SK-N-SH (cell line): ENCODE measurements around the gene CHAT.

Source experiments
- EP300 ChIP-seq, 2 experiments: IDR thresholded peaks; 2 replicates each; pipeline versions ENCODE4 v1.4.0 to v1.6.1; 2012; ENCODE audit warnings: borderline replicate concordance in 1 of 2, low read depth in 1 of 2, low read length in 1 of 2
- FOXM1 ChIP-seq: IDR thresholded peaks from 2 replicates; pipeline ENCODE4 v1.4.0; 2012; ENCODE audit warnings: low read depth, mild to moderate bottlenecking
- GATA2 ChIP-seq: sonication (generic); formaldehyde crosslinking; IDR thresholded peaks from 2 replicates; pipeline ENCODE4 v1.5.0; 2020; ENCODE audit warnings: mild to moderate bottlenecking, missing genetic modification reagents
- JUND ChIP-seq: IDR thresholded peaks from 2 replicates; pipeline ENCODE4 v1.4.0; 2012
- POLR2AphosphoS5 ChIP-seq: IDR thresholded peaks from 2 replicates; pipeline ENCODE4 v1.6.1; 2012; ENCODE audit warnings: low read depth, low read length
- RAD21 ChIP-seq: IDR thresholded peaks from 2 replicates; pipeline ENCODE4 v1.6.1; 2012; ENCODE audit warnings: mild to moderate bottlenecking, low read length
- RCOR1 ChIP-seq: fragments of 150-350 bp; IDR thresholded peaks from 2 replicates; pipeline ENCODE4 v1.6.1; 2017; ENCODE audit warnings: antibody characterized with exemption, low read length
- RFX5 ChIP-seq: IDR thresholded peaks from 2 replicates; pipeline ENCODE4 v1.6.1; 2012; ENCODE audit warnings: mild to moderate bottlenecking, improper control_type of control experiment, low read length
- YY1 ChIP-seq: IDR thresholded peaks from 2 replicates; pipeline ENCODE4 v1.4.0; 2012; ENCODE audit warnings: low read depth, mild to moderate bottlenecking
- TF ChIP-seq, protein P1 (sequence below): IDR thresholded peaks from 2 replicates; pipeline ENCODE4 v1.6.1; 2012; ENCODE audit warnings: mild to moderate bottlenecking, low read depth, low read length, moderate library complexity
- TF ChIP-seq, protein P2 (sequence below): fragments of 200-600 bp; sonication (generic); IDR thresholded peaks from 2 replicates; pipeline ENCODE4 v1.6.1; 2017; ENCODE audit warnings: antibody characterized with exemption, mild to moderate bottlenecking, moderate library complexity
- TF ChIP-seq, protein P3 (sequence below): fragments of 150-350 bp; IDR thresholded peaks from 2 replicates; pipeline ENCODE4 v1.6.1; 2017; ENCODE audit warnings: antibody characterized with exemption, low read length, low read depth, borderline replicate concordance

DNA sequence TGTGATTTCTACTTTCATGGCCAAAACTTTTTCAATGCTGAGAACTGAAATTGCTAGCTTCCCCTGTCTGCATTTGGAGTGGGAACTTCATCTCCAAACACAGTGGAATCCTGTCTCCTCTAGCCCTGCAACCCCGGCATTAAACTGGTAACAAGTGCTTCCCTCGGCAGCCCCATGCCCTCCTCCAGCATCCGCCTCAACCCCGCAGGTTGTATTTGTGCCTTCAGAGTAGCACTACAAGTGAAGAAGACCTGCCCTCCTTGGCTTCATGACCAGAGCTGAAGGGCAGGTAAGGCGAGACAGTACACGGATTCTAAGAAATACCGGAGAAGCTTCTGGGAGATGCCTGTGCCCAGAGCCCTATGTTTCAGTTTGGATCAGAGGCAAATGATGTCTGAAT lies 82.5 kb downstream of the CHAT start:
- no peak for TF ChIP-seq GATA2 (CRISPR knock-in tag)
- TF ChIP-seq, protein P1, sequence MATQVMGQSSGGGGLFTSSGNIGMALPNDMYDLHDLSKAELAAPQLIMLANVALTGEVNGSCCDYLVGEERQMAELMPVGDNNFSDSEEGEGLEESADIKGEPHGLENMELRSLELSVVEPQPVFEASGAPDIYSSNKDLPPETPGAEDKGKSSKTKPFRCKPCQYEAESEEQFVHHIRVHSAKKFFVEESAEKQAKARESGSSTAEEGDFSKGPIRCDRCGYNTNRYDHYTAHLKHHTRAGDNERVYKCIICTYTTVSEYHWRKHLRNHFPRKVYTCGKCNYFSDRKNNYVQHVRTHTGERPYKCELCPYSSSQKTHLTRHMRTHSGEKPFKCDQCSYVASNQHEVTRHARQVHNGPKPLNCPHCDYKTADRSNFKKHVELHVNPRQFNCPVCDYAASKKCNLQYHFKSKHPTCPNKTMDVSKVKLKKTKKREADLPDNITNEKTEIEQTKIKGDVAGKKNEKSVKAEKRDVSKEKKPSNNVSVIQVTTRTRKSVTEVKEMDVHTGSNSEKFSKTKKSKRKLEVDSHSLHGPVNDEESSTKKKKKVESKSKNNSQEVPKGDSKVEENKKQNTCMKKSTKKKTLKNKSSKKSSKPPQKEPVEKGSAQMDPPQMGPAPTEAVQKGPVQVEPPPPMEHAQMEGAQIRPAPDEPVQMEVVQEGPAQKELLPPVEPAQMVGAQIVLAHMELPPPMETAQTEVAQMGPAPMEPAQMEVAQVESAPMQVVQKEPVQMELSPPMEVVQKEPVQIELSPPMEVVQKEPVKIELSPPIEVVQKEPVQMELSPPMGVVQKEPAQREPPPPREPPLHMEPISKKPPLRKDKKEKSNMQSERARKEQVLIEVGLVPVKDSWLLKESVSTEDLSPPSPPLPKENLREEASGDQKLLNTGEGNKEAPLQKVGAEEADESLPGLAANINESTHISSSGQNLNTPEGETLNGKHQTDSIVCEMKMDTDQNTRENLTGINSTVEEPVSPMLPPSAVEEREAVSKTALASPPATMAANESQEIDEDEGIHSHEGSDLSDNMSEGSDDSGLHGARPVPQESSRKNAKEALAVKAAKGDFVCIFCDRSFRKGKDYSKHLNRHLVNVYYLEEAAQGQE = no peak
- TF ChIP-seq RCOR1 = no peak
- TF ChIP-seq, protein P2, sequence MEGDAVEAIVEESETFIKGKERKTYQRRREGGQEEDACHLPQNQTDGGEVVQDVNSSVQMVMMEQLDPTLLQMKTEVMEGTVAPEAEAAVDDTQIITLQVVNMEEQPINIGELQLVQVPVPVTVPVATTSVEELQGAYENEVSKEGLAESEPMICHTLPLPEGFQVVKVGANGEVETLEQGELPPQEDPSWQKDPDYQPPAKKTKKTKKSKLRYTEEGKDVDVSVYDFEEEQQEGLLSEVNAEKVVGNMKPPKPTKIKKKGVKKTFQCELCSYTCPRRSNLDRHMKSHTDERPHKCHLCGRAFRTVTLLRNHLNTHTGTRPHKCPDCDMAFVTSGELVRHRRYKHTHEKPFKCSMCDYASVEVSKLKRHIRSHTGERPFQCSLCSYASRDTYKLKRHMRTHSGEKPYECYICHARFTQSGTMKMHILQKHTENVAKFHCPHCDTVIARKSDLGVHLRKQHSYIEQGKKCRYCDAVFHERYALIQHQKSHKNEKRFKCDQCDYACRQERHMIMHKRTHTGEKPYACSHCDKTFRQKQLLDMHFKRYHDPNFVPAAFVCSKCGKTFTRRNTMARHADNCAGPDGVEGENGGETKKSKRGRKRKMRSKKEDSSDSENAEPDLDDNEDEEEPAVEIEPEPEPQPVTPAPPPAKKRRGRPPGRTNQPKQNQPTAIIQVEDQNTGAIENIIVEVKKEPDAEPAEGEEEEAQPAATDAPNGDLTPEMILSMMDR = no peak
- no peak for TF ChIP-seq YY1
- TF ChIP-seq RAD21 = no peak
- no peak for TF ChIP-seq RFX5
- no peak for TF ChIP-seq JUND
- TF ChIP-seq, protein P3, sequence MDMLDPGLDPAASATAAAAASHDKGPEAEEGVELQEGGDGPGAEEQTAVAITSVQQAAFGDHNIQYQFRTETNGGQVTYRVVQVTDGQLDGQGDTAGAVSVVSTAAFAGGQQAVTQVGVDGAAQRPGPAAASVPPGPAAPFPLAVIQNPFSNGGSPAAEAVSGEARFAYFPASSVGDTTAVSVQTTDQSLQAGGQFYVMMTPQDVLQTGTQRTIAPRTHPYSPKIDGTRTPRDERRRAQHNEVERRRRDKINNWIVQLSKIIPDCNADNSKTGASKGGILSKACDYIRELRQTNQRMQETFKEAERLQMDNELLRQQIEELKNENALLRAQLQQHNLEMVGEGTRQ = no peak
- no peak for TF ChIP-seq POLR2AphosphoS5
- no peak for TF ChIP-seq FOXM1
- no peak for TF ChIP-seq EP300 (IDR thresholded peaks at IDR 0.05; ENCODE audit: borderline replicate concordance in 1 of 2, low read depth in 1 of 2, low read length in 1 of 2)
